Endodermal cell (in vitro differentiated cells): ENCODE measurements around the gene MTPN. TPM values are rescaled to one million over a fixed set of nuclear protein-coding genes. Genes with fewer than 3 reads are reported as not detected.

Experiments used
- DNase-seq: peaks from one replicate; pipeline ENCODE4 v3.0.0-alpha.2; 2017
- H3K27ac ChIP-seq: 2 replicates; pipeline ENCODE4 v1.5.1; 2013; ENCODE audit warnings: mild to moderate bottlenecking, low read depth, low read length, moderate library complexity
- H3K27me3 ChIP-seq: 2 replicates; pipeline ENCODE4 v1.6.1; 2013; ENCODE audit warnings: mild to moderate bottlenecking, low read length, moderate library complexity; ENCODE audit not compliant: insufficient read depth, control insufficient read depth, poor library complexity, severe bottlenecking
- H3K36me3 ChIP-seq: 2 replicates; pipeline ENCODE4 v1.7.0; 2013; ENCODE audit warnings: mild to moderate bottlenecking, low read length, moderate library complexity; ENCODE audit not compliant: control insufficient read depth, insufficient read depth
- H3K4me1 ChIP-seq: one replicate; pipeline ENCODE4 v1.7.0; 2013; ENCODE audit warnings: low read length; ENCODE audit not compliant: control insufficient read depth, insufficient read depth
- H3K4me3 ChIP-seq: 2 replicates; pipeline ENCODE4 v1.5.1; 2013; ENCODE audit warnings: mild to moderate bottlenecking, low read length, moderate library complexity
- H3K9ac ChIP-seq: 2 replicates; pipeline ENCODE4 v1.6.1; 2013; ENCODE audit warnings: mild to moderate bottlenecking, low read length, moderate library complexity; ENCODE audit not compliant: poor library complexity, severe bottlenecking; ENCODE audit errors: extremely low read depth
- H3K9me3 ChIP-seq: 2 replicates; pipeline ENCODE4 v1.6.1; 2013; ENCODE audit warnings: mild to moderate bottlenecking, low read length, moderate library complexity; ENCODE audit not compliant: control insufficient read depth
- H3K27ac Mint-ChIP-seq: 2 replicates; pipeline ENCODE4 v1.8.0; 2020; ENCODE audit warnings: mixed read lengths
- H3K27me3 Mint-ChIP-seq: 2 replicates; pipeline ENCODE4 v1.8.0; 2021; ENCODE audit warnings: mild to moderate bottlenecking, mixed read lengths; ENCODE audit not compliant: insufficient read depth
- H3K36me3 Mint-ChIP-seq: 2 replicates; pipeline ENCODE4 v1.8.0; 2020; ENCODE audit warnings: low read depth, mixed read lengths
- H3K4me1 Mint-ChIP-seq: 2 replicates; pipeline ENCODE4 v1.8.0; 2020; ENCODE audit warnings: mixed read lengths
- H3K4me3 Mint-ChIP-seq: 2 replicates; pipeline ENCODE4 v1.8.0; 2020; ENCODE audit warnings: mild to moderate bottlenecking, moderate library complexity, mixed read lengths
- H3K9me3 Mint-ChIP-seq: 2 replicates; pipeline ENCODE4 v1.8.0; 2020; ENCODE audit warnings: mild to moderate bottlenecking, mixed read lengths
- WGBS, 2 experiments: methylation state at CpG; one replicate each; pipeline versions ENCODE4 v1.1.5 to v1.1.7; 2013; ENCODE audit warnings: missing lambda C conversion rate in 2 of 2, mixed read lengths in 1 of 2; ENCODE audit not compliant: insufficient coverage in 1 of 2, insufficient read length in 1 of 2; 5-methylcytosine and 5-hydroxymethylcytosine counted together
- total RNA-seq, 2 donors: library from RNA; stranded (reverse); fragmentation: NEBNext Ultra II Directional in 1 of 2; extraction: Animal tissue kit (Norgen Biotek cat#: 25700) in 1 of 2; gene quantifications; 2 replicates in 1 of 2; 3 replicates in 1 of 2; pipeline ENCODE4 v1.2.1, GENCODE V29; 2021
- TF ChIP-seq, protein P1 (sequence below): fragments of 200-600 bp; sonication (generic); conservative IDR thresholded peaks from 2 replicates; pipeline ENCODE4 v1.5.0; 2021; ENCODE audit warnings: antibody characterized with exemption, mild to moderate bottlenecking

Gene MTPN
- total RNA-seq, 2 donors from 2014 or later = 80.3 to 102 TPM

- Mint-ChIP-seq H3K4me1 (peaks cover 22% of the 10 kb centered on the region), H3K27ac (no peak overlapping the region), H3K4me3 (no peak overlapping the region), H3K27me3 (no peaks in the 10 kb centered on the region), H3K36me3 (peaks cover 26% of the 10 kb centered on the region), H3K9me3 (no peaks in the 10 kb centered on the region)
- Histone ChIP-seq H3K27ac (no peak overlapping the region), H3K27me3 (no peaks in the 10 kb centered on the region), H3K9ac (no peak overlapping the region), H3K9me3 (no peaks in the 10 kb centered on the region), H3K36me3 (peaks cover 48% of the 10 kb centered on the region), H3K4me3 (no peak overlapping the region), H3K4me1 (peaks cover 2% of the 10 kb centered on the region)
- TF ChIP-seq, protein P1, sequence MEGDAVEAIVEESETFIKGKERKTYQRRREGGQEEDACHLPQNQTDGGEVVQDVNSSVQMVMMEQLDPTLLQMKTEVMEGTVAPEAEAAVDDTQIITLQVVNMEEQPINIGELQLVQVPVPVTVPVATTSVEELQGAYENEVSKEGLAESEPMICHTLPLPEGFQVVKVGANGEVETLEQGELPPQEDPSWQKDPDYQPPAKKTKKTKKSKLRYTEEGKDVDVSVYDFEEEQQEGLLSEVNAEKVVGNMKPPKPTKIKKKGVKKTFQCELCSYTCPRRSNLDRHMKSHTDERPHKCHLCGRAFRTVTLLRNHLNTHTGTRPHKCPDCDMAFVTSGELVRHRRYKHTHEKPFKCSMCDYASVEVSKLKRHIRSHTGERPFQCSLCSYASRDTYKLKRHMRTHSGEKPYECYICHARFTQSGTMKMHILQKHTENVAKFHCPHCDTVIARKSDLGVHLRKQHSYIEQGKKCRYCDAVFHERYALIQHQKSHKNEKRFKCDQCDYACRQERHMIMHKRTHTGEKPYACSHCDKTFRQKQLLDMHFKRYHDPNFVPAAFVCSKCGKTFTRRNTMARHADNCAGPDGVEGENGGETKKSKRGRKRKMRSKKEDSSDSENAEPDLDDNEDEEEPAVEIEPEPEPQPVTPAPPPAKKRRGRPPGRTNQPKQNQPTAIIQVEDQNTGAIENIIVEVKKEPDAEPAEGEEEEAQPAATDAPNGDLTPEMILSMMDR = no peak
- no peak for DNase-seq
Measured at GRCh38 chr7:135971366-135971725, 5.8 kb downstream of the MTPN start.

- H3K27me3 ChIP-seq = no peaks in the 10 kb centered on the region
- H3K9ac ChIP-seq = no peak overlapping the region
- Mint-ChIP-seq H3K4me3 (no peak overlapping the region), H3K27ac (no peak overlapping the region), H3K27me3 (no peaks in the 10 kb centered on the region), H3K9me3 (no peaks in the 10 kb centered on the region), H3K4me1 (peaks cover 20% of the 10 kb centered on the region), H3K36me3 (peaks cover 26% of the 10 kb centered on the region)
- 86 to 97% methylated on average over 1 of the region's 1 CpG for WGBS, 2 experiments
- H3K9me3 ChIP-seq = no peaks in the 10 kb centered on the region
- H3K4me1 ChIP-seq = peaks cover under 1% of the 10 kb centered on the region
- DNase-seq = no peak
- peaks cover 48% of the 10 kb centered on the region for H3K36me3 ChIP-seq
- TF ChIP-seq, protein P1 = no peak
- no peak overlapping the region for H3K27ac ChIP-seq
- H3K4me3 ChIP-seq = no peak overlapping the region
Measured at GRCh38 chr7:135970682-135971365, 6.3 kb downstream of the MTPN start.

GRCh38 chr7:135970045-135970444 is 7.1 kb downstream of the MTPN start:
- H3K4me1 ChIP-seq = peaks cover 3% of the 10 kb centered on the region
- no peaks in the 10 kb centered on the region for H3K9me3 Mint-ChIP-seq
- H3K9ac ChIP-seq = no peak overlapping the region
- WGBS, 2 experiments = 92 to 100% methylated on average over 1 to 2 of the region's 3 CpGs
- H3K27ac Mint-ChIP-seq = no peak overlapping the region
- H3K27me3 Mint-ChIP-seq = no peaks in the 10 kb centered on the region
- peaks cover 48% of the 10 kb centered on the region for H3K36me3 ChIP-seq
- peaks cover 17% of the 10 kb centered on the region for H3K4me1 Mint-ChIP-seq
- no peak for DNase-seq
- H3K9me3 ChIP-seq = no peaks in the 10 kb centered on the region
- H3K27me3 ChIP-seq = no peaks in the 10 kb centered on the region
- TF ChIP-seq, protein P1 = no peak
- H3K36me3 Mint-ChIP-seq = peaks cover 26% of the 10 kb centered on the region
- no peak overlapping the region for H3K4me3 ChIP-seq
- H3K4me3 Mint-ChIP-seq = no peak overlapping the region
- H3K27ac ChIP-seq = no peak overlapping the region
